Lower leg skin (tissue), 4 donors: Measurements from ENCODE around the gene PARP9. TPM values are rescaled to one million over a fixed set of nuclear protein-coding genes. Genes with fewer than 3 reads are reported as not detected.

Experiments used
- DNase-seq, 2 donors: peaks; one replicate each; pipeline ENCODE4 v3.0.0-alpha.2; 2019; ENCODE audit warnings: low spot score in 2 of 2
- H3K4me3 ChIP-seq: fragments of 200-600 bp; sonication (generic); 2 replicates; pipeline ENCODE4 v1.5.1; 2017; ENCODE audit warnings: mild to moderate bottlenecking, low read depth; ENCODE audit not compliant: poor library complexity, severe bottlenecking
- POLR2A ChIP-seq, 2 donors: fragments of 450-650 bp; IDR thresholded peaks; one replicate each; pipeline ENCODE4 v1.6.1; 2016 to 2017; ENCODE audit warnings: antibody characterized with exemption in 2 of 2, mild to moderate bottlenecking in 1 of 2, moderate library complexity in 1 of 2
- WGBS, 2 donors: methylation state at CpG; one replicate each; pipeline ENCODE4 v1.1.5; 2018; 5-methylcytosine and 5-hydroxymethylcytosine counted together
- intact Hi-C: fragments of 100-400 bp; cut with DNase I; formaldehyde crosslinking; loops from one replicate; pipeline ENCODE4 v1.15.0; 2023; ENCODE audit warnings: low total_unique reads
- total RNA-seq, 4 donors: library from RNA; depleted of rRNA; stranded (reverse); fragments of >200 nt; gene quantifications; one replicate each; pipeline ENCODE4 v1.1.0, GENCODE V29; 2016
- TF ChIP-seq, protein P1 (sequence below), 3 donors: fragments of 450-650 bp; IDR thresholded peaks; one replicate each; pipeline ENCODE4 v1.5.1; 2016; ENCODE audit warnings: antibody characterized with exemption in 3 of 3, mild to moderate bottlenecking in 3 of 3, moderate library complexity in 2 of 3

PARP9 gene
- total RNA-seq, 4 donors from 2014 or later = 4.9 to 10.1 (median 7.3) TPM

DNA sequence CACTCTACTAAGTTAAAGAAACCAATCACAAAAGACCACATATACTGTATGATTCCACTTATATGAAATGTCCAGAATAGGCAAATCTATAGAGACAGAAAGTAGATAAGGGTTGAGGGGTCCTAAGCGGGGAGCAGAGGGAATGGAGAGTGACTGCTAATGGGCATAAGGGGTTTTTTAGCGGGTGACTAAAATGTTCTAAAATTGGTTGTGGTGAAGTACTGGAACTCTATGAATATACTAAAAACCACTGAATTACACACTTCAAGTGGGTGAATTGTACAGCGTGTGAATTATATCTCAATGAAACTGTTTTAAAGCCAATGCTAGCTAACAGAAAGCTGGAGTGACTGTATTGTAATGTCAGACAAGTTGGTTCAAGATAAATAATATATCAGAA is 82.7 kb downstream of the PARP9 start:
- DNase-seq = no peak
- intact Hi-C loops = no loop called here
- H3K4me3 ChIP-seq = no peak overlapping the region
- TF ChIP-seq POLR2A (IDR thresholded peaks at IDR 0.05) = no peak
- TF ChIP-seq, protein P1, sequence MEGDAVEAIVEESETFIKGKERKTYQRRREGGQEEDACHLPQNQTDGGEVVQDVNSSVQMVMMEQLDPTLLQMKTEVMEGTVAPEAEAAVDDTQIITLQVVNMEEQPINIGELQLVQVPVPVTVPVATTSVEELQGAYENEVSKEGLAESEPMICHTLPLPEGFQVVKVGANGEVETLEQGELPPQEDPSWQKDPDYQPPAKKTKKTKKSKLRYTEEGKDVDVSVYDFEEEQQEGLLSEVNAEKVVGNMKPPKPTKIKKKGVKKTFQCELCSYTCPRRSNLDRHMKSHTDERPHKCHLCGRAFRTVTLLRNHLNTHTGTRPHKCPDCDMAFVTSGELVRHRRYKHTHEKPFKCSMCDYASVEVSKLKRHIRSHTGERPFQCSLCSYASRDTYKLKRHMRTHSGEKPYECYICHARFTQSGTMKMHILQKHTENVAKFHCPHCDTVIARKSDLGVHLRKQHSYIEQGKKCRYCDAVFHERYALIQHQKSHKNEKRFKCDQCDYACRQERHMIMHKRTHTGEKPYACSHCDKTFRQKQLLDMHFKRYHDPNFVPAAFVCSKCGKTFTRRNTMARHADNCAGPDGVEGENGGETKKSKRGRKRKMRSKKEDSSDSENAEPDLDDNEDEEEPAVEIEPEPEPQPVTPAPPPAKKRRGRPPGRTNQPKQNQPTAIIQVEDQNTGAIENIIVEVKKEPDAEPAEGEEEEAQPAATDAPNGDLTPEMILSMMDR (IDR thresholded peaks at IDR 0.05) = no peak
- 96% methylated on average over 3 of the region's 3 CpGs for WGBS, 2 donors

Other genes with a start within 250 kb of the PARP9 start
- 100 to 1,000 TPM; 122 to 575 (median 256) TPM for gene CSTA, start 239.1 kb downstream of the PARP9 start, total RNA-seq
- gene MIX23, start 181.1 kb downstream of the PARP9 start, total RNA-seq = 10 to 100 TPM in 2 of 4 donors, 1 to 10 TPM in 2; 6.1 to 19.3 (median 12.0) TPM
- 10 to 100 TPM; 34.2 to 85.7 (median 41.0) TPM for gene FAM162A, start 180.1 kb downstream of the PARP9 start, total RNA-seq
- 1 to 10 TPM; 1.3 to 4.9 (median 2.8) TPM for gene WDR5B, start 148.2 kb downstream of the PARP9 start, total RNA-seq
- 10 to 100 TPM; 21.4 to 41.3 (median 27.6) TPM for gene KPNA1, start 49.4 kb downstream of the PARP9 start, total RNA-seq
- gene DTX3L, start within 50 bp of the PARP9 start, total RNA-seq = 10 to 100 TPM in 1 of 4 donors, 1 to 10 TPM in 3; 7.8 to 14.2 (median 9.4) TPM
- gene PARP15, start 13.3 kb upstream of the PARP9 start, total RNA-seq = under 1 TPM in 3 of 4 donors, not detected in 1; 0.29 to 0.71 (median 0.38) TPM
- gene PARP14, start 116.5 kb upstream of the PARP9 start, total RNA-seq = 10 to 100 TPM in 2 of 4 donors, 1 to 10 TPM in 2; 4.9 to 14.5 (median 9.4) TPM
- 10 to 100 TPM in 2 of 4 donors, 1 to 10 TPM in 2; 9.6 to 19.0 (median 11.0) TPM for gene HSPBAP1, start 229.5 kb upstream of the PARP9 start, total RNA-seq
- gene SLC49A4, start 230.8 kb upstream of the PARP9 start, total RNA-seq = 10 to 100 TPM; 28.0 to 41.8 (median 37.9) TPM